ENCODE measurements around the gene BRI3. TPM values are rescaled to one million over a fixed set of nuclear protein-coding genes. Genes with fewer than 3 reads are reported as not detected.
A peak's percentile ranks its signal among the peaks of the same experiment; 100 is the strongest.

Gene BRI3
- total and polyA plus RNA-seq, 9 of the 15 experiments (the other 6 are each of a cell fraction or from before 2014, with no cell fraction given), result 4.3 to 57.4 (median 18.6) TPM

GRCh38 chr7:98252425-98253054, 28.9 kb upstream of the BRI3 start (continued):
- TF ChIP-seq TEAD2 (tag; IDR thresholded peaks at IDR 0.05) (no peak), PRPF4 (IDR thresholded peaks at IDR 0.05; ENCODE audit: insufficient read depth, low read depth, low read length, poor library complexity, severe bottlenecking) (no peak), ZNF507 (tag; conservative IDR thresholded peaks at IDR 0.05) (no peak), ZEB2 (IDR thresholded peaks at IDR 0.05) (no peak), KDM5B (IDR thresholded peaks at IDR 0.05; ENCODE audit: insufficient replicate concordance, low read depth, low read length) (peak; percentile 47), SOX6 (IDR thresholded peaks at IDR 0.05) (no peak), IRF1 (CRISPR knock-in tag; IDR thresholded peaks at IDR 0.05; ENCODE audit: borderline replicate concordance) (no peak), E2F1 (CRISPR knock-in tag; IDR thresholded peaks at IDR 0.05) (no peak), E2F6 (IDR thresholded peaks at IDR 0.05; ENCODE audit: borderline replicate concordance in 1 of 2, extremely low read depth in 1 of 2, insufficient read depth in 1 of 2, insufficient read length in 1 of 2, low read depth in 1 of 2, low read length in 1 of 2, poor library complexity in 1 of 2, severe bottlenecking in 1 of 2) (peak in 1 of 2 experiments; percentile 46), DLX4 (CRISPR knock-in tag; IDR thresholded peaks at IDR 0.05) (no peak), MGA (IDR thresholded peaks at IDR 0.05) (peak; percentile 58; the same call in 1 of the 2 replicates)
